Gastroesophageal sphincter (tissue), 4 donors: ENCODE measurements around the gene ECI1. TPM values are rescaled to one million over a fixed set of nuclear protein-coding genes. Genes with fewer than 3 reads are reported as not detected.

ENCODE experiments used
- ATAC-seq: fragments of 150-250 bp; one replicate; pipeline ENCODE4 v1.9.1; 2016; ENCODE audit warnings: mild to moderate bottlenecking, moderate library complexity
- H3K27ac ChIP-seq, 4 donors: fragments of 200-600 bp; sonication (generic) in 3 of 4; 1 replicate in 3 of 4; 2 replicates in 1 of 4; pipeline ENCODE4 v1.5.1; 2016 to 2019
- H3K27me3 ChIP-seq: fragments of 200-600 bp; sonication (generic); one replicate; pipeline ENCODE4 v1.5.1; 2019
- H3K36me3 ChIP-seq, 2 donors: fragments of 200-600 bp; sonication (generic); one replicate each; pipeline ENCODE4 v1.5.1; 2019; ENCODE audit warnings: control low read depth in 1 of 2
- H3K4me1 ChIP-seq, 3 donors: fragments of 200-600 bp; sonication (generic); 1 replicate in 2 of 3; 2 replicates in 1 of 3; pipeline ENCODE4 v1.5.1; 2016 to 2019; ENCODE audit warnings: control low read depth in 2 of 3
- H3K4me3 ChIP-seq, 2 donors: fragments of 200-600 bp; sonication (generic); one replicate each; pipeline ENCODE4 v1.5.1; 2019; ENCODE audit warnings: mild to moderate bottlenecking in 1 of 2, moderate library complexity in 1 of 2
- H3K9me3 ChIP-seq, 3 donors: fragments of 200-600 bp; sonication (generic); one replicate each; pipeline ENCODE4 v1.5.1; 2017 to 2019; ENCODE audit warnings: control low read depth in 2 of 3
- CTCF ChIP-seq, 4 experiments: fragments of 200-600 bp in 2 of 4; fragments of 450-650 bp in 2 of 4; sonication (generic) in 1 of 4; IDR thresholded peaks; one replicate each; pipeline ENCODE4 v1.5.1; 2017 to 2019; ENCODE audit warnings: antibody characterized with exemption in 4 of 4, mild to moderate bottlenecking in 2 of 4, moderate library complexity in 2 of 4
- EP300 ChIP-seq: sonication (generic); formaldehyde crosslinking; IDR thresholded peaks from one replicate; pipeline ENCODE4 v1.6.1; 2017; ENCODE audit warnings: antibody characterized with exemption, mild to moderate bottlenecking
- POLR2A ChIP-seq, 2 donors: fragments of 450-650 bp; IDR thresholded peaks; one replicate each; pipeline ENCODE4 v1.6.1; 2017; ENCODE audit warnings: antibody characterized with exemption in 2 of 2, mild to moderate bottlenecking in 2 of 2, moderate library complexity in 1 of 2
- POLR2AphosphoS5 ChIP-seq: sonication (generic); formaldehyde crosslinking; IDR thresholded peaks from one replicate; pipeline ENCODE4 v1.6.1; 2017; ENCODE audit warnings: antibody characterized with exemption
- WGBS, 2 donors: methylation state at CpG; one replicate each; pipeline ENCODE4 v1.1.5; 2018; ENCODE audit warnings: low coverage in 1 of 2; 5-methylcytosine and 5-hydroxymethylcytosine counted together
- total RNA-seq, 4 donors: library from RNA; depleted of rRNA; stranded (reverse); fragments of >200 nt; gene quantifications; one replicate each; pipeline ENCODE4 v1.1.0, GENCODE V29; 2016

ECI1 gene
- total RNA-seq, 4 donors from 2014 or later: 41.9 to 85.1 (median 73.8) TPM

- Histone ChIP-seq H3K27me3 (no peaks in the 10 kb centered on the region), H3K9me3 (no peaks in the 10 kb centered on the region), H3K36me3 (peaks cover 0 to 58% of the 10 kb centered on the region in 2 donors), H3K27ac (no peak overlapping the region), H3K4me3 (no peak overlapping the region), H3K4me1 (peaks cover 0 to 2% (median 0%) of the 10 kb centered on the region in 3 donors)
- 40 to 72% methylated on average over 3 to 12 of the region's 26 CpGs for WGBS, 2 donors
- no peak for TF ChIP-seq POLR2A (IDR thresholded peaks at IDR 0.05)
- TF ChIP-seq EP300: no peak
- no peak for TF ChIP-seq CTCF (IDR thresholded peaks at IDR 0.05)
- no peak for TF ChIP-seq POLR2AphosphoS5
- no peak for ATAC-seq
Measured at GRCh38 chr16:2276368-2277195, 25.2 kb upstream of the ECI1 start.

- Histone ChIP-seq H3K27ac (no peak overlapping the region), H3K36me3 (peaks cover 0 to 50% of the 10 kb centered on the region in 2 donors), H3K27me3 (no peaks in the 10 kb centered on the region), H3K4me3 (no peak overlapping the region), H3K4me1 (peaks cover 0 to 10% (median 0%) of the 10 kb centered on the region in 3 donors), H3K9me3 (no peaks in the 10 kb centered on the region)
- ATAC-seq: no peak
- no peak for TF ChIP-seq EP300
- no peak for TF ChIP-seq POLR2A (IDR thresholded peaks at IDR 0.05)
- no peak for TF ChIP-seq POLR2AphosphoS5
- TF ChIP-seq CTCF (IDR thresholded peaks at IDR 0.05): no peak
- WGBS, 2 donors: 53 to 94% methylated on average over 5 to 6 of the region's 30 CpGs
Measured at GRCh38 chr16:2275476-2276367, 24.3 kb upstream of the ECI1 start.

- H3K36me3 ChIP-seq: peaks cover 0 to 32% of the 10 kb centered on the region in 2 donors
- H3K4me1 ChIP-seq: peaks cover 0 to 28% (median 9%) of the 10 kb centered on the region in 3 donors
- no peaks in the 10 kb centered on the region for H3K27me3 ChIP-seq
- WGBS, 2 donors: 79% methylated on average over 4 of the region's 10 CpGs; no CpG with 5 or more reads in 1 of the 2 donors
- TF ChIP-seq CTCF (IDR thresholded peaks at IDR 0.05): no peak
- no peak for TF ChIP-seq POLR2A (IDR thresholded peaks at IDR 0.05)
- no peak for TF ChIP-seq EP300
- no peak for TF ChIP-seq POLR2AphosphoS5
- H3K9me3 ChIP-seq: no peaks in the 10 kb centered on the region
- no peak overlapping the region for H3K27ac ChIP-seq
- no peak overlapping the region for H3K4me3 ChIP-seq
- ATAC-seq: no peak
Measured at GRCh38 chr16:2273931-2274330, 22.5 kb upstream of the ECI1 start.

- 58% methylated on average over 6 of the region's 16 CpGs; no CpG with 5 or more reads in 1 of the 2 donors for WGBS, 2 donors
- no peaks in the 10 kb centered on the region for H3K9me3 ChIP-seq
- no peak for ATAC-seq
- H3K36me3 ChIP-seq: peaks cover 0 to 29% of the 10 kb centered on the region in 2 donors
- TF ChIP-seq EP300: no peak
- no peak for TF ChIP-seq POLR2A (IDR thresholded peaks at IDR 0.05)
- no peak for TF ChIP-seq CTCF (IDR thresholded peaks at IDR 0.05)
- TF ChIP-seq POLR2AphosphoS5: no peak
- no peaks in the 10 kb centered on the region for H3K27me3 ChIP-seq
- peaks cover 0 to 33% (median 9%) of the 10 kb centered on the region in 3 donors for H3K4me1 ChIP-seq
- H3K4me3 ChIP-seq: no peak overlapping the region
- H3K27ac ChIP-seq: no peak overlapping the region
Measured at GRCh38 chr16:2273484-2273883, 22.1 kb upstream of the ECI1 start.
